Esophagus (tissue), 2 donors: ENCODE measurements around the gene UGT1A9. TPM values are rescaled to one million over a fixed set of nuclear protein-coding genes. Genes with fewer than 3 reads are reported as not detected.
"Not testable (repeated sequence)": the region's sequence is repeated elsewhere in the genome, so short reads cannot be mapped to it uniquely, and the experiment has no call there.

Source experiments
- H3K27ac ChIP-seq, 2 donors: one replicate each; pipeline ENCODE4 v1.5.1; 2013; ENCODE audit warnings: low read depth in 2 of 2, mild to moderate bottlenecking in 2 of 2, inconsistent platforms in 1 of 2, low read length in 1 of 2, moderate library complexity in 1 of 2
- H3K27me3 ChIP-seq, 2 donors: one replicate each; pipeline ENCODE4 v1.6.1; 2013; ENCODE audit warnings: low read length in 2 of 2, control low read depth in 1 of 2, mild to moderate bottlenecking in 1 of 2; ENCODE audit not compliant: insufficient read depth in 2 of 2, control insufficient read depth in 1 of 2
- H3K36me3 ChIP-seq, 2 donors: one replicate each; pipeline ENCODE4 v1.6.1; 2013; ENCODE audit warnings: low read length in 1 of 2; ENCODE audit not compliant: control insufficient read depth in 2 of 2, insufficient read depth in 2 of 2
- H3K4me1 ChIP-seq, 2 donors: one replicate each; pipeline ENCODE4 v1.6.1; 2013; ENCODE audit warnings: low read length in 1 of 2; ENCODE audit not compliant: control insufficient read depth in 2 of 2, insufficient read depth in 2 of 2
- H3K4me3 ChIP-seq, 2 donors: one replicate each; pipeline ENCODE4 v1.5.1; 2013; ENCODE audit warnings: low read length in 2 of 2, mild to moderate bottlenecking in 2 of 2, low read depth in 1 of 2, moderate library complexity in 1 of 2
- H3K9me3 ChIP-seq, 2 donors: one replicate each; pipeline ENCODE4 v1.6.1; 2013; ENCODE audit warnings: mild to moderate bottlenecking in 2 of 2, low read depth in 1 of 2, low read length in 1 of 2, moderate library complexity in 1 of 2; ENCODE audit not compliant: control insufficient read depth in 2 of 2, insufficient read depth in 1 of 2
- WGBS, 2 donors: extraction: QIAGEN DNeasy Blood & Tissue Kit; methylation state at CpG; one replicate each; pipeline ENCODE4 v1.1.7; 2013; 5-methylcytosine and 5-hydroxymethylcytosine counted together
- polyA plus RNA-seq, 2 donors: library from polyadenylated mRNA; stranded (reverse); fragments of 200-250 nt; gene quantifications; one replicate each; pipeline ENCODE4 v1.2.3, GENCODE V29; 2013
- donor health status: healthy with polysubstance abuse.
- donor health status: Bipolar disorder and iron deficiency.

UGT1A9 gene
- polyA plus RNA-seq: under 1 TPM; 0.01 to 0.31 TPM

DNA sequence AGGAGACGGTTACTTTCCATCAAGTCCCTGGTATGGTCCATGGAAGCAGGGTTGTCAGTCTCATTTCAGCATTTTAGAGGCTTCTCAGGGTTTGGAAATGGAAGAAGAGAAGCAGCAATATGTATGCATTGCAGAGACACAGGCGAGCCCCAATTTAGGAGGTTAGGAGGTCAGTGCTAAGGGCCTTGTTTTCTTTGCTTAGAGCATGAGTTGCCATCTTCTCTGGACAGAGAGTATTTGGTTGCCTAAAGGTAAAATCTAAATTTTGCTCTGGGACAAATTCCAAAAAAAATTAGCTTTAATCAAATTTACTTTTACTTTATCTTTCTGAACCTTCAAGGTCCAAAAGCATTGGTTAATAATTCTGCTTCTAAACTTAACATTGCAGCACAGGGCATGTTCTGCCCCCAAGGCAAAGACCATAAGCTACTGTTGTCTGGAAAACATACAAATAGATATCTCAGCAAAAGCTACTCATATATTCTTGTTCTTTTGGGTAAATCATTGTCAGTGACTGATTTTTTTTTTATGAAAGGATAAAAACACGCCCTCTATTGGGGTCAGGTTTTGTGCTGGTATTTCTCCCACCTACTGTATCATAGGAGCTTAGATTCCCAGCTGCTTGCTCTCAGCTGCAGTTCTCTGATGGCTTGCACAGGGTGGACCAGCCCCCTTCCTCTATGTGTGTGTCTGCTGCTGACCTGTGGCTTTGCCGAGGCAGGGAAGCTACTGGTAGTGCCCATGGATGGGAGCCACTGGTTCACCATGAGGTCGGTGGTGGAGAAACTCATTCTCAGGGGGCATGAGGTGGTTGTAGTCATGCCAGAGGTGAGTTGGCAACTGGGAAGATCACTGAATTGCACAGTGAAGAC lies at the start of gene UGT1A9:
Gene UGT1A9, plus strand, starts transcription at position 609 of the 872 bp plus-strand sequence. Its CDS starts 37 bp downstream, at position 646.
- H3K9me3 ChIP-seq: no peaks in the 10 kb centered on the region
- 88 to 89% methylated on average over 5 of the region's 5 CpGs for whole genome bisulfite sequencing, 2 donors
- no peak within 1 kb of the TSS for H3K27ac ChIP-seq
- no peaks in the 10 kb centered on the region for H3K36me3 ChIP-seq
- H3K27me3 ChIP-seq: no peaks in the 10 kb centered on the region
- no peak within 1 kb of the TSS for H3K4me3 ChIP-seq
- no peaks in the 10 kb centered on the region for H3K4me1 ChIP-seq

DNA sequence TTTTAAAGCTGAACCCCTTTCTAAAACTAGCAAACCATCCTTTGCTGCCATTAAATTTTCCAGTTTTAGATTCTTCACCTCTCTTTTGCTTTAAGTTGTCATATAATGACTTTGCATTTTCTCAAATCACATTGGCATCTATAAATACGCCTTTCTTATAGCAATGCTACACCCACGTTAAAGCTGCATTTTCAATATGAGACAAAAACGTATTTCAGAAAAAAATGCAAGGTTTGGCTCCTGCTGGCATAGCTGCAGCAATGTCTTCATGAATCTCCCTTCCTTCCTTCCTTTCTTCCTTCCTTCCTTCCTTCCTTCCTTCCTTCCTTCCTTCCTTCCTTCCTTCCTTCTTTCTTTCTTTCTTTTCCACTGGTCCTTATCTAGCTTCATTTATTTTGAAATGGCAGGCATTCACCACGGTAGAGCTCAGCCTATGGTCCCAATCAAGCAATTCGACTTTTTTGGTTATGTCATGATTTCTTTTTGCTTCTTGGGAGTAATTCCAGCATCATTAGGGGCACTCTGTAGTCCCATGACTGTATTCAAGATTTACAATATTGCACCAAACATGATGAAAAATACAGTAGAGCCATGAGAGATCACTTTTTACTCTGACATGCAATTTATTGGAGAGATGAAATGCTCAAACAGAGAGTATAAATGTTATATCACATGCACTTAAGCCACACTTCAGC lies 44.2 kb upstream of the UGT1A9 start:
- WGBS, 2 donors: 71 to 73% methylated on average over 5 of the region's 5 CpGs
- Histone ChIP-seq H3K27ac (no peak overlapping the region), H3K27me3 (no peaks in the 10 kb centered on the region), H3K4me1 (no peaks in the 10 kb centered on the region), H3K9me3 (peaks cover 0 to 2% of the 10 kb centered on the region in 2 donors), H3K36me3 (no peaks in the 10 kb centered on the region), H3K4me3 (no peak overlapping the region)

GRCh38 chr2:233636306-233636705 lies 35.4 kb upstream of the UGT1A9 start, which contains the start of gene UGT1A10:
UGT1A10 (plus strand) TSS chr2:233636448; CDS start chr2:233636523, 75 bp downstream.
- H3K36me3 ChIP-seq, H3K9me3 ChIP-seq, H3K4me3 ChIP-seq, H3K4me1 ChIP-seq, H3K27me3 ChIP-seq, H3K27ac ChIP-seq: not testable (repeated sequence)
- WGBS, 2 donors: 78 to 81% methylated on average over 10 of the region's 10 CpGs

DNA sequence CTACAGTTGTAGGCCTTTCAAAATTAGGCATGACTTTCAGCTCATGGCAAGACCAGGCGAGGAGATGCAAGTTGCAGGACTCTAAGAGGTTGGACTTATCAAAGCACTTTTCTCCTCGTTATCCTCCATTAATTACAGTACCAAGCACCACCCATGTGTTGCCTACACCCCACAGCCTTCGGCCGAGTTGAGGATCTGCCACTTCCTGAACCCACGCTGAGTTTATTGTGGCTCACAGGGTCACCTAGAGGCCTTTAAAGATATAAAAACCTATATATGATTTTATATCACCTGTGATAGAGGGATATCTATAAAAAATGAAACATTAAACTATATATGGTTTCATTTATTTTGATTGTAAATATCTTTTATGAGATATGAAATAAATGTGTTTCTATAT lies 32.9 kb upstream of the UGT1A9 start:
- H3K27me3 ChIP-seq: no peaks in the 10 kb centered on the region
- H3K4me1 ChIP-seq: peaks cover 0 to 4% of the 10 kb centered on the region in 2 donors
- WGBS, 2 donors: 33 to 36% methylated on average over 5 of the region's 5 CpGs
- H3K36me3 ChIP-seq: no peaks in the 10 kb centered on the region
- peaks cover 0 to 6% of the 10 kb centered on the region in 2 donors for H3K9me3 ChIP-seq
- no peak overlapping the region for H3K4me3 ChIP-seq
- peak overlapping the region in 1 of 2 donors; percentile 6 for H3K27ac ChIP-seq

DNA sequence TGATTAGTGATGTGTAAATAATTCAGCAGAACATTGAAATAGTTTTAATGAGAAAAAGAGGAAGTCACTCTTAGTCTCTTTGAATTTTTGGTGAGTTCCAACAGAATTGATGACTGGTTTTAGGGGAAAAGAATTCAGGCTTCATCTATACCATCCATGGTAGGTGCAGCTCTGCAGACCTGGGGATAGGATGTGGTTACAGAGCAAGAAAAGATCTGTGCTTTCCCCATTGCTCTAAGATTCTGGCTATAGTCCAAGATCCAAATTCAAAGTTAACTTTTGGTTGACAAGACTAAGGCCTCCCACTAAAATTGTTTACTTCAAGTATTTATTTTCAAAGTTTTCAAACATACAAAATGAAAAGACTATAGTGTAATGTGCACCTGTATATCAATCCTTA lies 31.8 kb upstream of the UGT1A9 start:
- peaks cover 0 to 6% of the 10 kb centered on the region in 2 donors for H3K9me3 ChIP-seq
- H3K27me3 ChIP-seq: no peaks in the 10 kb centered on the region
- no peak overlapping the region for H3K4me3 ChIP-seq
- H3K4me1 ChIP-seq: peaks cover 0 to 4% of the 10 kb centered on the region in 2 donors
- H3K36me3 ChIP-seq: no peaks in the 10 kb centered on the region
- no peak overlapping the region for H3K27ac ChIP-seq

DNA sequence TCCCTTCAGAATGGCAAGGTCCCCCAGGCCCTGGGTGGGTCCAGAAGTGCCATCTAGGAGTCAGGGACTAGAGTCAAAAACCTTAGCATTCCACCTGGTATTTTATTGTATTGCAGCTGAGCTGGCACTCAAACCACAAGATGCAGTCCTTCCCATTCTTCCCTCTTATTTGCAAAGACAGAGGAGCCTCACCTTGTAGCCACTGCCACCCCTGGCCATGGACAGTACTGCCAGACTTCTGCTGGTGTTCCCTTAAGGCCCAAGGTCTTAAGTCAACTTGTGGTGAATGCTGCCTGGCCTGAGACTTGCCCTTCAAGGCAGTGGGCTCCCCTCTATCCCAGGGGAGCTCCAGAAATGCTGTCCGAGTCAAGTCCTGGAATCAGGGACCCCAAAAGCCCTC lies 28.6 kb upstream of the UGT1A9 start:
- Histone ChIP-seq H3K4me3 (no peak overlapping the region), H3K27ac (no peak overlapping the region), H3K36me3 (no peaks in the 10 kb centered on the region), H3K4me1 (peaks cover 0 to 4% of the 10 kb centered on the region in 2 donors), H3K9me3 (peaks cover 6 to 7% of the 10 kb centered on the region in 2 donors), H3K27me3 (no peaks in the 10 kb centered on the region)
- 91 to 95% methylated on average over 1 of the region's 1 CpG for WGBS, 2 donors

- not testable (repeated sequence) for H3K4me3 ChIP-seq, H3K27ac ChIP-seq, H3K27me3 ChIP-seq, H3K36me3 ChIP-seq, H3K4me1 ChIP-seq, H3K9me3 ChIP-seq
- 89 to 92% methylated on average over 3 of the region's 3 CpGs for WGBS, 2 donors
Measured at GRCh38 chr2:233646033-233646432, 25.7 kb upstream of the UGT1A9 start.

DNA sequence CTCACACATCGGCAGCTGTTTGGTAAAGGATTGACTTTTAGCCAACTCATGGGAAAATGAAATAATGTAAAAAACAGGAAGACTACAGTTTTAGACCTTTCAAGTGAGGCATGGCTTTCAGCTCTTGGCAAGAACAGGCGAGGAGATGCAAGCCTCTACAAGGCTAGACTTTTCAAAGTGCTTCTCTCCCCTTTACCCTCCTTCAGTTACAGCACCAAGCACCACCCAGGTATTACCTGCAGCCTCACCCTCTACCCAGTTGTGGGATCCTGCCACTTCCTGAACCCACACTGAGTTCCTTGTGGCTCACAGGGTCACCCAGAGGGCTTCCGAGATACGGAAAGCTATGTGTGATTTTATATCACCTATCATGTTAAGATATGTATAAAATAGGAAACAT lies 20.7 kb upstream of the UGT1A9 start:
- WGBS, 2 donors: 41 to 60% methylated on average over 4 of the region's 4 CpGs
- Histone ChIP-seq H3K36me3 (no peaks in the 10 kb centered on the region), H3K9me3 (peaks cover 0 to 2% of the 10 kb centered on the region in 2 donors)

DNA sequence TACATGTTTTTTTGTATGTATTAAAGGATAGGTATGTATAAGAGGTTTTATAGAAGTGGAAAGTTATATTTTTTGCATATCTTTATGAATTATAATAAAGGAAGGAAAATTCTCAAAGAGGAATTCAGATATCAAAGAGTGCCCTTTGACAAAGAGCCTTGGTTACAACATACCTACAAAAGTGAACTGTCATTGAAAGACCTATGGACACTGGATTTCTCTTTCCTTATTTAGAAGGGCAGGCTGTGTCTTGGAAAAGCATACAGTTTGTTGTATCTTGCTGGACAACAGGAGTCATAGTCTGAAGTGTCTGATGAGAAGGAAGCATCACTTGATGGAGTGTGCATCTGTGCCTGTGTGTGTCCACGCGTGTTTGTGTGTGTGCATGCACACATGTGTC lies 20.3 kb upstream of the UGT1A9 start:
- no peak overlapping the region for H3K4me3 ChIP-seq
- H3K27ac ChIP-seq: peak overlapping the region in 1 of 2 donors; percentile 41
- no peaks in the 10 kb centered on the region for H3K27me3 ChIP-seq
- no peaks in the 10 kb centered on the region for H3K9me3 ChIP-seq
- H3K4me1 ChIP-seq: no peaks in the 10 kb centered on the region
- no peaks in the 10 kb centered on the region for H3K36me3 ChIP-seq
- WGBS, 2 donors: 89 to 90% methylated on average over 2 of the region's 2 CpGs

More for the DNA sequence above, 20.7 kb upstream of the UGT1A9 start:
- H3K4me3 ChIP-seq: no peak overlapping the region
- no peaks in the 10 kb centered on the region for H3K4me1 ChIP-seq
- H3K27me3 ChIP-seq: no peaks in the 10 kb centered on the region
- peak overlapping the region; percentile 20 to 52 for H3K27ac ChIP-seq
